ENCODE data around the gene SGK2.

- TF ChIP-seq BCL11A (tag by site-specific recombination; IDR thresholded peaks at IDR 0.05; ENCODE audit: low read depth) (no peak), CTCF (tag by site-specific recombination; IDR thresholded peaks at IDR 0.05) (no peak), ZNF324 (tag by site-specific recombination; IDR thresholded peaks at IDR 0.05) (no peak)
Measured at GRCh38 chr20:43569282-43569681, 10.5 kb downstream of the SGK2 start.

All from HEK293 (cell line).